ENCODE results near the gene TALDO1. TPM values are rescaled to one million over a fixed set of nuclear protein-coding genes. Genes with fewer than 3 reads are reported as not detected.

Gene TALDO1
- total RNA-seq, 1 donor from 2014 or later: 332 TPM

DNA sequence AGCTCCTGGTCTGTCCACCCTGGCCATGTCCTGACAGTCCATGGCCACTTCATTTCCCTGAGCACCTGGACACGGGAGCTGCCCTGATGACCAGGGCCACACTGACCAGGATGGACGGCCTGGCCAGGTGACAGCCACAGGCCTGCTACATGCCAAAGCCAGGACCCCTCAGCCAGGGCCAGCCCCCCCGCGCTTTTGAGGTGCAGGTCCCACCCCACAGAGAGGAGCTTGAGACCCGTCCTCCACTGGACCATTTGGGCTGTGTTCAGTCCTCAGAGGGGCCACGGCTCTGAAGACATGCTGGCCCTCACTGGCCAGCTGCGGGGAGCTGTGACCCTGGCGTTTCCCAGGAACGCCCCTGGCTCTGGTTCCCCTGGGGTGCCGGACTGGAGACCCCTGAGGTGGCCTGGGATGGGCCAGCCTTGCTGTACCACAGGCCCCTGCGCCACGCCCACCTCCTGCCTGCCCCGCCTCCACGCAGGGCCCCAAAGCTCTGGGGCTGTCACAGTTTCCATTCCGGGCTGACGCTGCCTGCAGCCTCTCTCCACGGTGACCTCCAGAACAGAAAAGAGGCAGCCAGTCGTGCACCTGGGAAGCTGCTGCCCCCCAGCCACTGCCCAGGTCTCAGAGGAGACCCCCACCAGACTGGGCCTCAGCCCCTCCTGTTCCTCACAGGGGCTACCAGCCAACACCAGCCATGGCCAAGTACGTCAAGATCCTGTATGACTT is 23.1 kb upstream of the TALDO1 start:
- DNase-seq (ENCODE audit: low read depth): no peak
- no peak overlapping the region for H3K4me3 ChIP-seq (ENCODE audit: low read depth, low read length)
- TF ChIP-seq CTCF (conservative IDR thresholded peaks at IDR 0.05; ENCODE audit: low read depth, low read length): no peak

DNA sequence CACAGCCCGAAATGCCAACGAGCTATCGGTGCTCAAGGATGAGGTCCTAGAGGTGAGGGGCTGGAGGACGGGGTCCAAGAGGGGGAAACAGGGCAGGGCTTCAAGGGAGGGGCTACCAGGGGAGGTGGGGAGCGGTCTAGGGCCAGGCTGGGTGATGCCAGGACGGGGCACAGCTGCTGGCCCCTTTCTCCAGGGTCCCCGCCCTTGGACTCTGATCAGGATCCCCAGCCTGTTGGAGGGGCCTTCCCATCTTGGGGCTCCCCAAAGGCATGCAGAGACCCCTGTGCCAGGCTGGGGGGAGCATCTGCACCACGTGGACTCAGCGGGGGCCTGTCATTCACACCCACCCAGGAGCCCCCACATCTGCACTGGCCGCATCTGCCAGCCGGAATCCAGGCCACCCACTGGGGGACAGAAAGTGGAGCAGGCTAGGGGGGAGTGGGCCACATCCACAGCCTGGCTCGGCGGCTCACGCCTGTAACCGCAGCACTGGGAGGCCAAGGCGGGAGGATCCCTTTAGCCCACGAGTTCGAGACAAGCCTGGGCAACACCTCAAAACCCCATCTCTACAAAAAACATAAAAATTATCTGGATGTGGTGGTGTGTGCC is 22.4 kb upstream of the TALDO1 start:
- no peak overlapping the region for H3K4me3 ChIP-seq (ENCODE audit: low read depth, low read length)
- no peak for DNase-seq (ENCODE audit: low read depth)
- TF ChIP-seq CTCF (conservative IDR thresholded peaks at IDR 0.05; ENCODE audit: low read depth, low read length): no peak

DNA sequence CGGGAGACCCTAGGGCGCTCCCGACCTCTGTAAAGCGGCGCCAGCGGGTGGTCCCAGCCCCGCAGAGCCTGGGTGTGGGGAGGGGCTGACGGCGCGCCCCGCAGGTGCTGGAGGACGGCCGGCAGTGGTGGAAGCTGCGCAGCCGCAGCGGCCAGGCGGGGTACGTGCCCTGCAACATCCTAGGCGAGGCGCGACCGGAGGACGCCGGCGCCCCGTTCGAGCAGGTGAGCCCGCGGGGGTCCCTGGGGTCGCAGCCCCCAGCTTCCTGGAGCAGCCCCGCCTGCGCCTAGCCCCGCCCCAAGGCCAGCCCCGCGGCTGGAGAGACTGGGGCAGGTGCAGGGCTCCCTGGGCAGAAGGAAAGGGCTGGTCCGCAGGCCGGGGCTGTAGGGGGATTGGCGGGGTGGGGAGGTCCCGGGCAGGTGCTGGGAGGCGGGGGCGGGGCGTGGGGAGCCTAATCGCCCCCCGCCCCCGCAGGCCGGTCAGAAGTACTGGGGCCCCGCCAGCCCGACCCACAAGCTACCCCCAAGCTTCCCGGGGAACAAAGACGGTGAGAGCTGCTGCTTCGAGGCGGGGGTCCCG is 21.6 kb upstream of the TALDO1 start:
- DNase-seq (ENCODE audit: low read depth): no peak
- TF ChIP-seq CTCF (conservative IDR thresholded peaks at IDR 0.05; ENCODE audit: low read depth, low read length): no peak
- H3K4me3 ChIP-seq (ENCODE audit: low read depth, low read length): no peak overlapping the region

DNA sequence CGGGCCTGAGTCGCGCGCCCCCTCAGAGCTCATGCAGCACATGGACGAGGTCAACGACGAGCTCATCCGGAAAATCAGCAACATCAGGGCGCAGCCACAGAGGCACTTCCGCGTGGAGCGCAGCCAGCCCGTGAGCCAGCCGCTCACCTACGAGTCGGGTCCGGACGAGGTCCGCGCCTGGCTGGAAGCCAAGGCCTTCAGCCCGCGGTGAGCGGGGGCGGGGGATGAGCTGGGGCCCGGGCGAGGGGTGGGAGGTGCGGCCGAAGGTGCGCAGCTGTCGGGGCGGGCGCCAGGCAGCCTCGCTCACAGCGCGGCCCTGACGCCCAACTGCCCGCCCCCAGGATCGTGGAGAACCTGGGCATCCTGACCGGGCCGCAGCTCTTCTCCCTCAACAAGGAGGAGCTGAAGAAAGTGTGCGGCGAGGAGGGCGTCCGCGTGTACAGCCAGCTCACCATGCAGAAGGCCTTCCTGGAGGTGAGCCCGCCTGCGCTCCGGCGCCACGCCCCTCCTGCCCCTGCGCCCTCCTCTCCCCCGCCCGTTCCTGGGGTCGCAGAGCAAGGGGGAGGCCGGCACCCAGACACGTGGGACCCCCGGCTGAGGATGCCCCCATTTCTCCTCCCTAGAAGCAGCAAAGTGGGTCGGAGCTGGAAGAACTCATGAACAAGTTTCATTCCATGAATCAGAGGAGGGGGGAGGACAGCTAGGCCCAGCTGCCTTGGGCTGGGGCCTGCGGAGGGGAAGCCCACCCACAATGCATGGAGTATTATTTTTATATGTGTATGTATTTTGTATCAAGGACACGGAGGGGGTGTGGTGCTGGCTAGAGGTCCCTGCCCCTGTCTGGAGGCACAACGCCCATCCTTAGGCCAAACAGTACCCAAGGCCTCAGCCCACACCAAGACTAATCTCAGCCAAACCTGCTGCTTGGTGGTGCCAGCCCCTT is 20.7 kb upstream of the TALDO1 start:
- DNase-seq (ENCODE audit: low read depth): no peak
- no peak overlapping the region for H3K4me3 ChIP-seq (ENCODE audit: low read depth, low read length)

DNA sequence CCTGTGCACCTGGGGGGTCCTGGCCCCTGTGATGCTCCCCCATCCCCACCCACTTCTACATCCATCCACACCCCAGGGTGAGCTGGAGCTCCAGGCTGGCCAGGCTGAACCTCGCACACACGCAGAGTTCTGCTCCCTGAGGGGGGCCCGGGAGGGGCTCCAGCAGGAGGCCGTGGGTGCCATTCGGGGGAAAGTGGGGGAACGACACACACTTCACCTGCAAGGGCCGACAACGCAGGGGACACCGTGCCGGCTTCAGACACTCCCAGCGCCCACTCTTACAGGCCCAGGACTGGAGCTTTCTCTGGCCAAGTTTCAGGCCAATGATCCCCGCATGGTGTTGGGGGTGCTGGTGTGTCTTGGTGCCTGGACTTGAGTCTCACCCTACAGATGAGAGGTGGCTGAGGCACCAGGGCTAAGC is 20.0 kb upstream of the TALDO1 start:
- no peak for DNase-seq (ENCODE audit: low read depth)
- no peak for TF ChIP-seq CTCF (conservative IDR thresholded peaks at IDR 0.05; ENCODE audit: low read depth, low read length)
- no peak overlapping the region for H3K4me3 ChIP-seq (ENCODE audit: low read depth, low read length)

More for the DNA sequence above, 20.7 kb upstream of the TALDO1 start:
- TF ChIP-seq CTCF (conservative IDR thresholded peaks at IDR 0.05; ENCODE audit: low read depth, low read length): no peak

DNA sequence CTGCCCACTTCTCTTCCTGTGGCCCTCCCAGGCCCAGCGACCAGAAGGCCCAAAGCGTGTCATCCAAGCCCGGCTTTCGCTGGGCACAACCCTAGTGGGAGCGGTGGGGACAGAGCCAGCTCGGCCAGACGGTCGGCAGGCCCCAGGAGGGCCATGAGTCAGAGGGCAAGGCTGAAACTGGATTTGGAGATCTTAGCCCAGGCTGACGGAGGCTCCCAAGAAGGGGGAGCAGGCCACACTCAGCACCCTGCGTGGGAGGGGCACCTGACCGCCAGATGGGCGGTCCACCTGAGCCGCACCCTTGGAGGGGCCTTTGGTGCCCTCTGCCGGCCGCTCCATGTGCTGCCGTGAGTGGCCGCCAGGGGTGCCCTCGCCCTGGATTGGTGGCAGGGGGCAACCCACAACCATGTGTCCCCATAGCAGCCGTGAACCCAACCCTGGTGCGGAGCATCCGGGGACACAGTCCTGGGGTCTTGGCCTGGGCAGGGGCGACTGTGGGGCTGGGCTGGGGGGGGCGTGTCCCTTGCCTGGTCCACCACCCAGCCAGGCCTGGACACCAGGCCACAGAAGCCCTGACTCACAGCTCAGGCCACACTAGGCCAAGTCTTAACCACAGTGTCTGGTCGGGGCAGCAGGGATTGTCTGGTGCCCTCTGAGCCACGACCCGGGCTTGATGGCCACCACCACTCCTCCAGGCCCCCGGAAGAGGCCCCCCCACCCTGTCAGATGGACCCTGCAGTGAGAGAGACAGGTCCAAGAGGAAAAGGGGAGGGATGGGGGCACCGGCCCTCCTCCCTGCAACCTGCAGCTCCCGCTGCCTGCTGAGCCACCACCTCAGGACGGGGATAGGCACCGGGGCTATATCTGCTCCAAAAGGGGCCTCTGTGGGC is 19.2 kb upstream of the TALDO1 start:
- no peak for DNase-seq (ENCODE audit: low read depth)
- TF ChIP-seq CTCF (conservative IDR thresholded peaks at IDR 0.05; ENCODE audit: low read depth, low read length): peak; percentile 99
- H3K4me3 ChIP-seq (ENCODE audit: low read depth, low read length): no peak overlapping the region
